HFFc6 (cell line): ENCODE results near the gene DHRS7B. TPM values are rescaled to one million over a fixed set of nuclear protein-coding genes. Genes with fewer than 3 reads are reported as not detected.
"Not testable (repeated sequence)": the region's sequence is repeated elsewhere in the genome, so short reads cannot be mapped to it uniquely, and the experiment has no call there.

Source experiments
- DNase-seq: peaks from one replicate; pipeline ENCODE4 v3.0.0-alpha.2; 2018
- H3K27ac Mint-ChIP-seq: 2 replicates; pipeline ENCODE4 v1.8.0; 2020; ENCODE audit warnings: mild to moderate bottlenecking, mixed read lengths
- H3K27me3 Mint-ChIP-seq: 2 replicates; pipeline ENCODE4 v1.8.0; 2021; ENCODE audit warnings: mild to moderate bottlenecking, moderate library complexity, mixed read lengths; ENCODE audit not compliant: insufficient read depth
- H3K36me3 Mint-ChIP-seq: 2 replicates; pipeline ENCODE4 v1.8.0; 2021; ENCODE audit warnings: low read depth, mixed read lengths
- H3K4me1 Mint-ChIP-seq: 2 replicates; pipeline ENCODE4 v1.8.0; 2020; ENCODE audit warnings: low read depth, mixed read lengths
- H3K4me3 Mint-ChIP-seq: 2 replicates; pipeline ENCODE4 v1.8.0; 2020; ENCODE audit warnings: mild to moderate bottlenecking, moderate library complexity, mixed read lengths
- H3K9me3 Mint-ChIP-seq: 2 replicates; pipeline ENCODE4 v1.8.0; 2020; ENCODE audit warnings: mild to moderate bottlenecking, mixed read lengths
- total RNA-seq, 6 experiments: library from RNA; stranded (reverse); fragmentation: NEBNext Ultra II Directional; extraction: Animal tissue kit (Norgen Biotek cat#: 25700); gene quantifications; 2 replicates in 1 of 6; 3 replicates in 5 of 6; pipeline ENCODE4 v1.2.3, GENCODE V29; 2021
- TF ChIP-seq, protein P1 (sequence below): fragments of 200-600 bp; sonication (generic); IDR thresholded peaks from 2 replicates; pipeline ENCODE4 v1.5.0; 2021; ENCODE audit warnings: antibody characterized with exemption, mild to moderate bottlenecking

Gene DHRS7B
- total RNA-seq, 6 experiments from 2014 or later = 12.3 to 20.8 (median 14.7) TPM

DNA sequence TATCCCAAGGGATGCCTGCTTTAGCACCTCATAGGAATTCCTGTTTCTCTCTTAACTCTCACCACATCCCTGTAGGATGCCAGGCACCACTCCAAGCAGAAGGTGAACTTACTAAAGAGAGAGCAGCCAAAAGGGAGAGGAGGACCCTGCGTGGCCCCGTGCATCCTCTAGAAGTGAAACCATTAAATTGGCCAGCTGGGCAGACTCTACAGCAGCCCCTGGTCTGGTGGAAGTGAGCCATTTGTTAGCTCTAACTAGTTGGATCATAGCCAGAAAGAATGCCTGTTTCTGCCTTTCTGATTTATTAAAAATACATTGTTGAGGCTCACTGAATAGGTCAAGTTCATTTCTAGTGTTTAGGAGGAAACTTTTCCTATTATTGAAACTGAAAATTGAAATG is 64.9 kb downstream of the DHRS7B start:
- peaks cover 11% of the 10 kb centered on the region; the same call in 1 of the 2 replicates for H3K4me1 Mint-ChIP-seq
- no peak overlapping the region for H3K27ac Mint-ChIP-seq
- H3K9me3 Mint-ChIP-seq = no peaks in the 10 kb centered on the region
- H3K27me3 Mint-ChIP-seq = no peaks in the 10 kb centered on the region; the same call in none of the 2 replicates
- DNase-seq = no peak
- TF ChIP-seq, protein P1, sequence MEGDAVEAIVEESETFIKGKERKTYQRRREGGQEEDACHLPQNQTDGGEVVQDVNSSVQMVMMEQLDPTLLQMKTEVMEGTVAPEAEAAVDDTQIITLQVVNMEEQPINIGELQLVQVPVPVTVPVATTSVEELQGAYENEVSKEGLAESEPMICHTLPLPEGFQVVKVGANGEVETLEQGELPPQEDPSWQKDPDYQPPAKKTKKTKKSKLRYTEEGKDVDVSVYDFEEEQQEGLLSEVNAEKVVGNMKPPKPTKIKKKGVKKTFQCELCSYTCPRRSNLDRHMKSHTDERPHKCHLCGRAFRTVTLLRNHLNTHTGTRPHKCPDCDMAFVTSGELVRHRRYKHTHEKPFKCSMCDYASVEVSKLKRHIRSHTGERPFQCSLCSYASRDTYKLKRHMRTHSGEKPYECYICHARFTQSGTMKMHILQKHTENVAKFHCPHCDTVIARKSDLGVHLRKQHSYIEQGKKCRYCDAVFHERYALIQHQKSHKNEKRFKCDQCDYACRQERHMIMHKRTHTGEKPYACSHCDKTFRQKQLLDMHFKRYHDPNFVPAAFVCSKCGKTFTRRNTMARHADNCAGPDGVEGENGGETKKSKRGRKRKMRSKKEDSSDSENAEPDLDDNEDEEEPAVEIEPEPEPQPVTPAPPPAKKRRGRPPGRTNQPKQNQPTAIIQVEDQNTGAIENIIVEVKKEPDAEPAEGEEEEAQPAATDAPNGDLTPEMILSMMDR = no peak
- H3K36me3 Mint-ChIP-seq = peaks cover 25% of the 10 kb centered on the region
- no peak overlapping the region for H3K4me3 Mint-ChIP-seq

GRCh38 chr17:21192414-21192813 is 65.7 kb downstream of the DHRS7B start:
- H3K36me3 Mint-ChIP-seq = peaks cover 29% of the 10 kb centered on the region

GRCh38 chr17:21193031-21193430 is 66.3 kb downstream of the DHRS7B start:
- no peak for DNase-seq

More at GRCh38 chr17:21192414-21192813, 65.7 kb downstream of the DHRS7B start:
- H3K27ac Mint-ChIP-seq, DNase-seq, H3K4me3 Mint-ChIP-seq, H3K27me3 Mint-ChIP-seq, H3K9me3 Mint-ChIP-seq: not testable (repeated sequence)
- H3K4me1 Mint-ChIP-seq = peaks cover 11% of the 10 kb centered on the region; the same call in 1 of the 2 replicates

DNA sequence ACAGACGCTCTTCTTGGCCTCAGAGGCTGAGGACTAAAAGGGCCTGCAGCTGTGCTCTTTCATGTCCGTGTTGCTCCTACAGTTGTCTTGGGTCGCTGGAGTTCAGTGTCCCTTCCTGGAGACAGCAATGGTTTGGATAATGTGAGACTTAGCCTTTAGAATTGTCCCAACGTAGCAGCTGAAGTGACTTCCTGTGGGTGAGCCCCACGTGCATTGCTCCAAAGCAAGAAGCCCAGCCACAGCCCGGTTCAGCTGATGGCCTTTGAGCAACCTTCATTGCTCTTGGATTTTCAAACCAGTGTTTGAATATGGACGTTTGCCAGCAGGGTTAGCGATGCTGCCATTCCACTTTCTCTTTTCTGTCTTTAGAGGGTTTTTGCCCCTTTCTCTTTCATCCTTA is 67.5 kb downstream of the DHRS7B start:
- TF ChIP-seq, protein P1 = no peak
- no peaks in the 10 kb centered on the region for H3K9me3 Mint-ChIP-seq
- peak overlapping the region; percentile 5; the same call in 1 of the 2 replicates for H3K27ac Mint-ChIP-seq
- H3K27me3 Mint-ChIP-seq = no peaks in the 10 kb centered on the region; the same call in none of the 2 replicates
- DNase-seq = no peak
- peaks cover 43% of the 10 kb centered on the region for H3K36me3 Mint-ChIP-seq
- peaks cover 22% of the 10 kb centered on the region for H3K4me1 Mint-ChIP-seq
- no peak overlapping the region; the same call in 1 of the 2 replicates for H3K4me3 Mint-ChIP-seq

More at GRCh38 chr17:21193031-21193430, 66.3 kb downstream of the DHRS7B start:
- TF ChIP-seq, protein P1 = no peak
- Mint-ChIP-seq H3K27ac (no peak overlapping the region), H3K27me3 (no peaks in the 10 kb centered on the region; the same call in none of the 2 replicates), H3K9me3 (no peaks in the 10 kb centered on the region), H3K4me1 (peaks cover 11% of the 10 kb centered on the region; the same call in 1 of the 2 replicates), H3K4me3 (no peak overlapping the region), H3K36me3 (peaks cover 35% of the 10 kb centered on the region)

DNA sequence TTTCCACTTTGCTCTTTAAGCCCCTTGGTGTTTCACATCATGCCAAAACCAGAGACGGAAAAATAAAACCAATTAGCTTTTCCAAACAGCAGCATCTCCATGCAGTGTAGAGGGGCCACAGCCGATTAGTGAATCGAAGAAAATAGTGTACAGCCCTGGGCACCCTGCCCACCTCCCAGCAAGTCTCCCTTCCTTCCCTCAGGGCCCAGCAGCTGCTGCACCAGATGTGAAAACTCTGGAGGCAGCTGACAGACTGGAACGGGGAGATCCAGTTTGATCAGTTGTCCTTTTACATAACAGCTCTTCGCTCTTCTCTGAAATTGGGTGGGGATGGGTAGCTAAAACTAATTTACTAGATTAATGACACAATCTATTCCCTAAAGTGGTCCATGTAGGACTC is 67.9 kb downstream of the DHRS7B start:
- Mint-ChIP-seq H3K4me3 (no peak overlapping the region; the same call in 1 of the 2 replicates), H3K27me3 (no peaks in the 10 kb centered on the region; the same call in none of the 2 replicates), H3K9me3 (no peaks in the 10 kb centered on the region), H3K4me1 (peaks cover 27% of the 10 kb centered on the region), H3K36me3 (peaks cover 43% of the 10 kb centered on the region), H3K27ac (peak overlapping the region; percentile 5; the same call in 1 of the 2 replicates)
- TF ChIP-seq, protein P1 = no peak
- DNase-seq = no peak

- H3K27ac Mint-ChIP-seq = no peak overlapping the region
- peaks cover 41% of the 10 kb centered on the region for H3K4me1 Mint-ChIP-seq
- H3K4me3 Mint-ChIP-seq = no peak overlapping the region
- H3K9me3 Mint-ChIP-seq = no peaks in the 10 kb centered on the region
- TF ChIP-seq, protein P1 = no peak
- peaks cover 36% of the 10 kb centered on the region for H3K36me3 Mint-ChIP-seq
- no peaks in the 10 kb centered on the region; the same call in none of the 2 replicates for H3K27me3 Mint-ChIP-seq
- DNase-seq = no peak
Measured at GRCh38 chr17:21196126-21196525, 69.4 kb downstream of the DHRS7B start.
